OCI-LY1 (cell line): Measurements from ENCODE around the gene ZBP1.

Experiments
- EZH2 ChIP-seq: fragments of 200-600 bp; sonication (generic), shearing (Covaris generic); IDR thresholded peaks from 2 replicates; pipeline ENCODE4 v1.8.0; 2017; ENCODE audit warnings: borderline replicate concordance, mixed run types, mild to moderate bottlenecking, antibody characterized with exemption, low read length, moderate library complexity, mixed read lengths
- TF ChIP-seq, protein P1 (sequence below): fragments of 200-600 bp; sonication (generic), shearing (Covaris generic); IDR thresholded peaks from 2 replicates; pipeline ENCODE4 v1.5.1; 2017; ENCODE audit warnings: mild to moderate bottlenecking, antibody characterized with exemption, low read length, moderate library complexity, mixed read lengths

DNA sequence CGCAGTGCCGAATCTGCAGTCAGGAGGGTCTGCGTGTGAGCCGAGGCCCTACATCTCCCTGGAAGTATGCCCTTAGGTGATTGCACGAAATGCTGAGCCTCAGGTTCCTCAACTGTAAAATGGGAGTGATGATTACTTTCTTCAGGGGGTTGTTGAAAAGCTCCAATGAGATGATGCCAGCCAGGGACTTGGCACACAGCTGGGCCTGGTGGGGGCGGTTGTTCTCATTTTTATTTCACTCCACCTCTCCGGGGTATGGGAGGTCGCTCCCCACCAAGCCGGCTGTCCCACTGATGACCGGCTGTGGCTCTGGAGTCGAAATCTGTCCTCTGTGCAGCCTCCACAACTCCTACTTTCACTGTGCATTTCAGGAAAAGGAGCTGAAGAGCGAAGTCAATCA, 51.3 kb downstream of the ZBP1 start:
- TF ChIP-seq, protein P1, sequence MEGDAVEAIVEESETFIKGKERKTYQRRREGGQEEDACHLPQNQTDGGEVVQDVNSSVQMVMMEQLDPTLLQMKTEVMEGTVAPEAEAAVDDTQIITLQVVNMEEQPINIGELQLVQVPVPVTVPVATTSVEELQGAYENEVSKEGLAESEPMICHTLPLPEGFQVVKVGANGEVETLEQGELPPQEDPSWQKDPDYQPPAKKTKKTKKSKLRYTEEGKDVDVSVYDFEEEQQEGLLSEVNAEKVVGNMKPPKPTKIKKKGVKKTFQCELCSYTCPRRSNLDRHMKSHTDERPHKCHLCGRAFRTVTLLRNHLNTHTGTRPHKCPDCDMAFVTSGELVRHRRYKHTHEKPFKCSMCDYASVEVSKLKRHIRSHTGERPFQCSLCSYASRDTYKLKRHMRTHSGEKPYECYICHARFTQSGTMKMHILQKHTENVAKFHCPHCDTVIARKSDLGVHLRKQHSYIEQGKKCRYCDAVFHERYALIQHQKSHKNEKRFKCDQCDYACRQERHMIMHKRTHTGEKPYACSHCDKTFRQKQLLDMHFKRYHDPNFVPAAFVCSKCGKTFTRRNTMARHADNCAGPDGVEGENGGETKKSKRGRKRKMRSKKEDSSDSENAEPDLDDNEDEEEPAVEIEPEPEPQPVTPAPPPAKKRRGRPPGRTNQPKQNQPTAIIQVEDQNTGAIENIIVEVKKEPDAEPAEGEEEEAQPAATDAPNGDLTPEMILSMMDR: no peak
- no peak for TF ChIP-seq EZH2
